GM21423 (cell line): ENCODE results near the gene CELF1.

Experiments used
- ATAC-seq: cut with Tn5 transposase; IDR thresholded peaks from one replicate; pipeline ENCODE4 v1.9.1; 2021; ENCODE audit warnings: mild to moderate bottlenecking, moderate library complexity; ENCODE audit not compliant: unreplicated experiment

Gene CELF1

DNA sequence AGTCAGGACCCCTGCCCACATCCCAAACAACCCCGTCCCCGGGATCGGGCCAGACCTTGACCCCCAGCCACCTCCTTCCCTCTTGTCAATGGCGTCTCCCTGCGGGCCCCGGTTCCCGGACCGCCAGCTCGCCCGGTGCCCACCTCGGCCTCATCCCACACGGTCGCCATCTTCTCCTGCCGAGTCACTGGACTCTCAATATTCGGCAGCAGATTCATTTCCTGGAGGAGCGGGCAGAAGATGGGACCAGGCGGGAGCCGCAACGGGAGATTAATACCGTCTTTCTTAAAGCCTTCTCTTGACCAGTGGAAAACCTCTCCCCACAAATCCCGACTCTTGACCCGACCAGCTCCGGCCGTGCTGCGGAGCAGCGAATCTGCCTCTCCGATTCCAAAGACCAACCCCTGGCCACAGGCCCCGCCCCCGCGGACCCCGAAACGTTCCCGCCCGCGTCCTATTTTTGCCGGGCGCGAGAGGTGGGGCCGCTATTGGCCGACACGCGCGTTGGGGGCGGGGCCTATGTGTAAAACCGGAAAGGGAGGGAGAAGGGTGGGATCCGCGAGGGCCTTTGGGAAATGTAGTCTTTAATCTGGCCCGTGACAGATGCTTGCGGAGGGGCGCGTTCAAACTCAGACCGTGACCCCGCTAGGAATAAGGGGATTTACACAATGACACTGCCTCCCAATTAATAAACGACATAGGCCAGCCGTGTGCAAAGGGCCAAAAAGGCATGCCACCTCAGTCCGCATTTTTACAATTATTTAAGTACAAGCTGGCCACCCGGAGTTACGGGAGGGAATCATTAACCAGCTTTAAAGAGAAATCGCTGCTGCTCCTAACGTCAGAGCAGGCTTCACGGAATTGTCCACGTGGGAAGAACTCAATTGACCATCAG lies 126.6 kb downstream of the CELF1 start, which contains the start of gene PSMC3:
Gene PSMC3, minus strand, starts transcription at position 378 of the 895 bp plus-strand sequence. Its CDS starts 160 bp downstream, at position 218.
- peak; percentile 90 for ATAC-seq

DNA sequence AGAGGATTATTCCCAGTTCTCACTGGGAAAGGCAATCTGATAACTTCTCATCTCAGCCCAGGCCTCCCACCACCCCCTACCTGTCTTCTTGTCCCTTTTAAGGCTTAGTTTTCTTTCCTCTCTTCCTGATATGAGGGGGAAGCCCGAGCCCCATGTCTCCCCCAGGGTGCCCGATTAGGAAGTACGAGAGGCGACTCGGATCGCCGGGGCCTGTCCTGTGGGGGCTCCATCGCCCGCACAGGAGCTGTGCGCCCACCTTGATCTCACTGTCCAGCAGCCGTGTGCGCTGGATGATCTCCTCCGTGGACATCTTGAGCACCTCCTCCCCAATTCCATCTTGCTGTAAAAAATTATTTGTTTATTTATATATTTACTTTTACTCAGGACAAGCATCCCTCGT lies 127.3 kb downstream of the CELF1 start:
- no peak for ATAC-seq

DNA sequence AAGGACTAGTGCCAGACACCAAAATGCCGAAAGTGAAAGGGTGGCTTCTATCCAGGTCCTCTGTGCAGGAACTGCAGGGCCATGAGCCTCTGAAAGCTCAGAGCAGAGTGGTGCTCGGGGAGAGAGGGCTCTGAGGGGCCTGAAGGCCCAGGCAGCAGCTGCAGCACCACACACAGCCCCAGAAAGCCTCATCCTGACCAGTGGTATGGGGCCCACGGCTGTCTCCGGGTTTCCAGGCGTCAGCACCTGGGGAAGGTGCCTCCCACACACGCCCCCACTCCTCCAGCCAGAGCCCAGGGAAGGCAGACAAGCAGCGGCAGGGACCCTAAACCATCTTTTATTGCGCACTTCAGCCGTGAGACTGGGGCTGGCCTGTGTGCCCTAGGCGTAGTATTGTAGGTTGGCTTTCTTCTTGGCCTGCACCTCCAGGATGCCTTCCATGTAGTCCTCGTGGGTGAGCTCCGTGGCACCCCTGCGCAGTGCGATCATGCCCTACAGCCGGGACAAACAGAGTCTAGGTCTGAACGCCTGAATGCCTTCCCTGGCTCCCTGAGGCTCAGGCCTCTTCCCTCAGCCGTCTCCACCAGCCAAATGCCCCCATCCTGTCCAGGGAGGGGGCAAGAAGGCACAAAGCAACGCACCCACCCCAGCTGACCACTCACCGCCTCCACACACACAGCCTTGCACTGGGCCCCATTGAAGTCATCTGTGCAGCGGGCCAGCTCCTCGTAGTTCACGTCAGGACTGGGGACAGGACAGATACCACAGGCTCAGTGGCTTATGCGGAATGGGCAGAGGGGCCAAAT lies 134.3 kb downstream of the CELF1 start:
- ATAC-seq: no peak

DNA sequence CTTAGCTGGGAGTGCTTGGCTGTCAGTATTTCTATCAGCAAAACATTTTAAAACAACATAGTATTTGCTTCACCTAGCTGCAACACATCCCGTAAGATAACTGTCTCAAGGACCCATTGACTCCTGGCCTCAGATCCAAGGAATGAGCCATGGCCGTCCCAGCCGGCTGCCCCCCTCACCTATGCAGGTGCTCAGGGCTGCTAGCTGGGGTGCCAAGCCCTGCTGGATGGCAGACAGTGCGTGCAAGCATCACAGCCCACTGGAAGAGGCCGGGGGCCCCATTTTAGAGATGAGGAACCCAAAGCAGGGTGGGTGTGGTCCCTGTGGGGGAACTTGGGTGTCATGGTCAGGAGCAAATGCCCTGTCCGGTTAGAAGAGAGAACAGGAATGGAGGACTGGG lies 135.2 kb downstream of the CELF1 start:
- no peak for ATAC-seq

DNA sequence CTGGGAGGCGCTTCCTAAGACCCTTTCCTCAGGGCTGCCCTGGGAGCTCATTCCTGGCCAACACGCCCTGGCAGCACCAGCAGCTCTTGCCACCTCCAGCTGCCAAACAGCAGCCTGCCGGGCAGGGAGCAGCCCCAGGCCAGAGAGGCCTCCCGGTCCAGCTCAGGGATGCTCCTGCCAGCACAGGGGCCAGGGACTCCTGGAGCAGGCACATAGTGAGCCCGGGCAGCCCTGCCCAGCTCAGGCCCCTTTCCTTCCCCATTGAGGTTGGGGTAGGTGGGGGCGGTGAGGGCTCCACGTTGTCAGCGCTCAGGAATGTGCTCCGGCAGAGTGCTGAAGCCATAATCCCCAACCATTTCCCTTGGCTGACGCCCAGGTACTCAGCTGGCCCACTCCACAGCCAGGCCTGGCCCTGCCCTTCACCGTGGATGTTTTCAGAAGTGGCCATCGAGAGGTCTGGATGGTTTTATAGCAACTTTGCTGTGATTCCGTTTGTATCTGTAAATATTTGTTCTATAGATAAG lies 136.9 kb downstream of the CELF1 start:
- ATAC-seq: no peak
